GM23338 (cell line): ENCODE results near the gene ZBTB25. TPM values are rescaled to one million over a fixed set of nuclear protein-coding genes. Genes with fewer than 3 reads are reported as not detected.
A peak's percentile ranks its signal among the peaks of the same experiment; 100 is the strongest.

Experiments used
- ATAC-seq: fragments of 200-7000 bp; cut with Tn5 transposase; 3 replicates; pipeline ENCODE4 v1.9.1; 2020
- DNase-seq: peaks from one replicate; pipeline ENCODE4 v3.0.0-alpha.2; 2015; ENCODE audit warnings: low spot score
- H2AFZ ChIP-seq: fragments of 200-600 bp; sonication (generic); 2 replicates; pipeline ENCODE4 v1.8.0; 2016; ENCODE audit warnings: antibody characterized with exemption, mild to moderate bottlenecking, moderate library complexity
- H3F3A ChIP-seq: fragments of 200-600 bp; sonication (generic); replicated peaks from 2 replicates; pipeline ENCODE4 v1.8.0; 2017; ENCODE audit warnings: antibody characterized with exemption, mixed run types, low read depth
- H3K27ac ChIP-seq: fragments of 200-600 bp; sonication (generic); 2 replicates; pipeline ENCODE4 v1.6.1; 2016; ENCODE audit warnings: low read depth
- H3K27me3 ChIP-seq: fragments of 200-600 bp; sonication (generic); 2 replicates; pipeline ENCODE4 v1.8.0; 2016; ENCODE audit warnings: mild to moderate bottlenecking, mixed run types, moderate library complexity; ENCODE audit not compliant: insufficient read depth
- H3K36me3 ChIP-seq: fragments of 200-600 bp; sonication (generic); 2 replicates; pipeline ENCODE4 v1.8.0; 2016; ENCODE audit warnings: mild to moderate bottlenecking; ENCODE audit not compliant: insufficient read depth
- H3K4me1 ChIP-seq: fragments of 200-600 bp; sonication (generic); 2 replicates; pipeline ENCODE4 v1.8.0; 2016; ENCODE audit warnings: mild to moderate bottlenecking, moderate library complexity; ENCODE audit not compliant: insufficient read depth
- H3K4me2 ChIP-seq: fragments of 200-600 bp; sonication (generic); 2 replicates; pipeline ENCODE4 v1.7.1; 2017; ENCODE audit warnings: mixed run types
- H3K4me3 ChIP-seq: fragments of 200-600 bp; sonication (generic); 2 replicates; pipeline ENCODE4 v1.6.1; 2016; ENCODE audit warnings: mixed run types
- H3K79me2 ChIP-seq: fragments of 200-600 bp; sonication (generic); replicated peaks from 2 replicates; pipeline ENCODE4 v1.8.0; 2017; ENCODE audit warnings: mild to moderate bottlenecking; ENCODE audit not compliant: insufficient read depth
- H3K9me2 ChIP-seq: fragments of 200-600 bp; sonication (generic); 2 replicates; pipeline ENCODE4 v1.8.0; 2017; ENCODE audit not compliant: insufficient read depth
- H4K20me1 ChIP-seq: fragments of 200-600 bp; sonication (generic); replicated peaks from 2 replicates; pipeline ENCODE4 v1.8.0; 2017; ENCODE audit warnings: mild to moderate bottlenecking; ENCODE audit not compliant: insufficient read depth
- H3K27ac Mint-ChIP-seq: 2 replicates; pipeline ENCODE4 v1.8.0; 2020; ENCODE audit warnings: inconsistent platforms, mild to moderate bottlenecking, moderate library complexity, mixed read lengths
- H3K27me3 Mint-ChIP-seq: 3 replicates; pipeline ENCODE4 v1.8.0; 2022; ENCODE audit warnings: low read depth, mild to moderate bottlenecking, moderate library complexity, mixed read lengths, inconsistent platforms; ENCODE audit not compliant: insufficient read depth, poor library complexity
- H3K36me3 Mint-ChIP-seq: 3 replicates; pipeline ENCODE4 v1.8.0; 2021; ENCODE audit warnings: low read depth, mild to moderate bottlenecking, inconsistent platforms, moderate library complexity, mixed read lengths
- H3K4me1 Mint-ChIP-seq: 3 replicates; pipeline ENCODE4 v1.8.0; 2020; ENCODE audit warnings: mild to moderate bottlenecking, inconsistent platforms, mixed read lengths
- H3K4me3 Mint-ChIP-seq: 3 replicates; pipeline ENCODE4 v1.8.0; 2021; ENCODE audit warnings: moderate library complexity, mild to moderate bottlenecking, inconsistent platforms, mixed read lengths
- H3K9me3 Mint-ChIP-seq: 3 replicates; pipeline ENCODE4 v1.8.0; 2020; ENCODE audit warnings: moderate library complexity, mild to moderate bottlenecking, inconsistent platforms, mixed read lengths
- EZH2 ChIP-seq: fragments of 200-600 bp; sonication (generic); IDR thresholded peaks from one replicate; pipeline ENCODE4 v1.8.0; 2017; ENCODE audit warnings: antibody characterized with exemption, mild to moderate bottlenecking, low read depth; ENCODE audit not compliant: unreplicated experiment
- EZH2phosphoT487 ChIP-seq: fragments of 200-600 bp; sonication (generic); IDR thresholded peaks from one replicate; pipeline ENCODE4 v1.8.1; 2018; ENCODE audit warnings: antibody characterized with exemption; ENCODE audit not compliant: unreplicated experiment
- JUNB ChIP-seq: IDR thresholded peaks from one replicate; pipeline ENCODE4 v1.6.1; 2016; ENCODE audit warnings: antibody characterized with exemption; ENCODE audit not compliant: unreplicated experiment
- STAT1 ChIP-seq: IDR thresholded peaks from one replicate; pipeline ENCODE4 v1.6.1; 2016; ENCODE audit warnings: antibody characterized with exemption; ENCODE audit not compliant: unreplicated experiment
- ZNF114 ChIP-seq: fragments of 250-450 bp; sonication (Bioruptor Pico); IDR thresholded peaks from 2 replicates; pipeline ENCODE4 v1.5.0; 2020; ENCODE audit warnings: mild to moderate bottlenecking, moderate library complexity
- polyA plus RNA-seq: library from polyadenylated mRNA; unstranded; fragments of >200 nt; fragmentation: Nextera tagmentation; extraction: Ambion mirVana; gene quantifications from 2 replicates; pipeline ENCODE4 v1.2.1, GENCODE V29; 2016
- total RNA-seq: library from RNA; depleted of rRNA; stranded (reverse); fragments of >200 nt; shearing (Covaris generic); gene quantifications from 2 replicates; pipeline ENCODE4 v1.2.3, GENCODE V29; 2014
- TF ChIP-seq, protein P1 (sequence below): fragments of 250-450 bp; sonication (Bioruptor Pico); IDR thresholded peaks from 2 replicates; pipeline ENCODE4 v1.5.0; 2020; ENCODE audit warnings: mild to moderate bottlenecking, moderate library complexity
- TF ChIP-seq, protein P2 (sequence below), 2 experiments: fragments of 200-600 bp in 1 of 2; sonication (generic) in 1 of 2; conservative IDR thresholded peaks; 2 replicates each; pipeline versions ENCODE4 v1.5.1 to v1.6.1; 2016 to 2017; ENCODE audit warnings: antibody characterized with exemption in 2 of 2, low read depth in 2 of 2, mild to moderate bottlenecking in 2 of 2, moderate library complexity in 1 of 2

Gene ZBTB25
- total and polyA plus RNA-seq, 2 experiments from 2014 or later, result 5.8 to 8.0 TPM

DNA sequence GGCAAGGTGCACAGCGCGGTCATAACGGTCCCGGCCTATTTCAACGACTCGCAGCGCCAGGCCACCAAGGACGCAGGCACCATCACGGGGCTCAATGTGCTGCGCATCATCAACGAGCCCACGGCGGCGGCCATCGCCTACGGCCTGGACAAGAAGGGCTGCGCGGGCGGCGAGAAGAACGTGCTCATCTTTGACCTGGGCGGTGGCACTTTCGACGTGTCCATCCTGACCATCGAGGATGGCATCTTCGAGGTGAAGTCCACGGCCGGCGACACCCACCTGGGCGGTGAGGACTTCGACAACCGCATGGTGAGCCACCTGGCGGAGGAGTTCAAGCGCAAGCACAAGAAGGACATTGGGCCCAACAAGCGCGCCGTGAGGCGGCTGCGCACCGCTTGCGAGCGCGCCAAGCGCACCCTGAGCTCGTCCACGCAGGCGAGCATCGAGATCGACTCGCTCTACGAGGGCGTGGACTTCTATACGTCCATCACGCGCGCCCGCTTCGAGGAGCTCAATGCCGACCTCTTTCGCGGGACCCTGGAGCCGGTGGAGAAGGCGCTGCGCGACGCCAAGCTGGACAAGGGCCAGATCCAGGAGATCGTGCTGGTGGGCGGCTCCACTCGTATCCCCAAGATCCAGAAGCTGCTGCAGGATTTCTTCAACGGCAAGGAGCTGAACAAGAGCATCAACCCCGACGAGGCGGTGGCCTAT, 37.8 kb upstream of the ZBTB25 start:
- DNase-seq (peak; percentile 66), ATAC-seq (no peak)
- H3K4me1 Mint-ChIP-seq, result peaks cover 49% of the 10 kb centered on the region
- Histone ChIP-seq H3K4me3 (peak overlapping the region; percentile 54), H4K20me1 (no peaks in the 10 kb centered on the region), H3K79me2 (peaks cover 38% of the 10 kb centered on the region), H3K9me2 (no peaks in the 10 kb centered on the region), H3K27me3 (peaks cover 19% of the 10 kb centered on the region), H3K4me2 (peak overlapping the region; percentile 75), H2AFZ (no peak overlapping the region), H3F3A (no peaks in the 10 kb centered on the region), H3K27ac (no peak overlapping the region), H3K4me1 (peaks cover 13% of the 10 kb centered on the region; the same call in 1 of the 2 replicates), H3K36me3 (no peaks in the 10 kb centered on the region)
- peaks cover 28% of the 10 kb centered on the region for H3K9me3 Mint-ChIP-seq
- no peak for TF ChIP-seq ZNF114 (CRISPR knock-in tag)
- TF ChIP-seq EZH2, result no peak
- no peak for TF ChIP-seq EZH2phosphoT487
- TF ChIP-seq JUNB, result no peak
- no peak for TF ChIP-seq STAT1
- TF ChIP-seq, protein P1, sequence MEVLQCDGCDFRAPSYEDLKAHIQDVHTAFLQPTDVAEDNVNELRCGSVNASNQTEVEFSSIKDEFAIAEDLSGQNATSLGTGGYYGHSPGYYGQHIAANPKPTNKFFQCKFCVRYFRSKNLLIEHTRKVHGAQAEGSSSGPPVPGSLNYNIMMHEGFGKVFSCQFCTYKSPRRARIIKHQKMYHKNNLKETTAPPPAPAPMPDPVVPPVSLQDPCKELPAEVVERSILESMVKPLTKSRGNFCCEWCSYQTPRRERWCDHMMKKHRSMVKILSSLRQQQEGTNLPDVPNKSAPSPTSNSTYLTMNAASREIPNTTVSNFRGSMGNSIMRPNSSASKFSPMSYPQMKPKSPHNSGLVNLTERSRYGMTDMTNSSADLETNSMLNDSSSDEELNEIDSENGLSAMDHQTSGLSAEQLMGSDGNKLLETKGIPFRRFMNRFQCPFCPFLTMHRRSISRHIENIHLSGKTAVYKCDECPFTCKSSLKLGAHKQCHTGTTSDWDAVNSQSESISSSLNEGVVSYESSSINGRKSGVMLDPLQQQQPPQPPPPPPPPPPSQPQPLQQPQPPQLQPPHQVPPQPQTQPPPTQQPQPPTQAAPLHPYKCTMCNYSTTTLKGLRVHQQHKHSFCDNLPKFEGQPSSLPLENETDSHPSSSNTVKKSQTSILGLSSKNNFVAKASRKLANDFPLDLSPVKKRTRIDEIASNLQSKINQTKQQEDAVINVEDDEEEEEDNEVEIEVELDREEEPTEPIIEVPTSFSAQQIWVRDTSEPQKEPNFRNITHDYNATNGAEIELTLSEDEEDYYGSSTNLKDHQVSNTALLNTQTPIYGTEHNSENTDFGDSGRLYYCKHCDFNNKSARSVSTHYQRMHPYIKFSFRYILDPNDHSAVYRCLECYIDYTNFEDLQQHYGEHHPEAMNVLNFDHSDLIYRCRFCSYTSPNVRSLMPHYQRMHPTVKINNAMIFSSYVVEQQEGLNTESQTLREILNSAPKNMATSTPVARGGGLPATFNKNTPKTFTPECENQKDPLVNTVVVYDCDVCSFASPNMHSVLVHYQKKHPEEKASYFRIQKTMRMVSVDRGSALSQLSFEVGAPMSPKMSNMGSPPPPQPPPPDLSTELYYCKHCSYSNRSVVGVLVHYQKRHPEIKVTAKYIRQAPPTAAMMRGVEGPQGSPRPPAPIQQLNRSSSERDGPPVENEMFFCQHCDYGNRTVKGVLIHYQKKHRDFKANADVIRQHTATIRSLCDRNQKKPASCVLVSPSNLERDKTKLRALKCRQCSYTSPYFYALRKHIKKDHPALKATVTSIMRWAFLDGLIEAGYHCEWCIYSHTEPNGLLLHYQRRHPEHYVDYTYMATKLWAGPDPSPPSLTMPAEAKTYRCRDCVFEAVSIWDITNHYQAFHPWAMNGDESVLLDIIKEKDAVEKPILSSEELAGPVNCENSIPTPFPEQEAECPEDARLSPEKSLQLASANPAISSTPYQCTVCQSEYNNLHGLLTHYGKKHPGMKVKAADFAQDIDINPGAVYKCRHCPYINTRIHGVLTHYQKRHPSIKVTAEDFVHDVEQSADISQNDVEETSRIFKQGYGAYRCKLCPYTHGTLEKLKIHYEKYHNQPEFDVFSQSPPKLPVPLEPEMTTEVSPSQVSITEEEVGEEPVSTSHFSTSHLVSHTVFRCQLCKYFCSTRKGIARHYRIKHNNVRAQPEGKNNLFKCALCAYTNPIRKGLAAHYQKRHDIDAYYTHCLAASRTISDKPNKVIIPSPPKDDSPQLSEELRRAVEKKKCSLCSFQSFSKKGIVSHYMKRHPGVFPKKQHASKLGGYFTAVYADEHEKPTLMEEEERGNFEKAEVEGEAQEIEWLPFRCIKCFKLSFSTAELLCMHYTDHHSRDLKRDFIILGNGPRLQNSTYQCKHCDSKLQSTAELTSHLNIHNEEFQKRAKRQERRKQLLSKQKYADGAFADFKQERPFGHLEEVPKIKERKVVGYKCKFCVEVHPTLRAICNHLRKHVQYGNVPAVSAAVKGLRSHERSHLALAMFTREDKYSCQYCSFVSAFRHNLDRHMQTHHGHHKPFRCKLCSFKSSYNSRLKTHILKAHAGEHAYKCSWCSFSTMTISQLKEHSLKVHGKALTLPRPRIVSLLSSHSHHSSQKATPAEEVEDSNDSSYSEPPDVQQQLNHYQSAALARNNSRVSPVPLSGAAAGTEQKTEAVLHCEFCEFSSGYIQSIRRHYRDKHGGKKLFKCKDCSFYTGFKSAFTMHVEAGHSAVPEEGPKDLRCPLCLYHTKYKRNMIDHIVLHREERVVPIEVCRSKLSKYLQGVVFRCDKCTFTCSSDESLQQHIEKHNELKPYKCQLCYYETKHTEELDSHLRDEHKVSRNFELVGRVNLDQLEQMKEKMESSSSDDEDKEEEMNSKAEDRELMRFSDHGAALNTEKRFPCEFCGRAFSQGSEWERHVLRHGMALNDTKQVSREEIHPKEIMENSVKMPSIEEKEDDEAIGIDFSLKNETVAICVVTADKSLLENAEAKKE (CRISPR knock-in tag), result no peak
- TF ChIP-seq, protein P2, sequence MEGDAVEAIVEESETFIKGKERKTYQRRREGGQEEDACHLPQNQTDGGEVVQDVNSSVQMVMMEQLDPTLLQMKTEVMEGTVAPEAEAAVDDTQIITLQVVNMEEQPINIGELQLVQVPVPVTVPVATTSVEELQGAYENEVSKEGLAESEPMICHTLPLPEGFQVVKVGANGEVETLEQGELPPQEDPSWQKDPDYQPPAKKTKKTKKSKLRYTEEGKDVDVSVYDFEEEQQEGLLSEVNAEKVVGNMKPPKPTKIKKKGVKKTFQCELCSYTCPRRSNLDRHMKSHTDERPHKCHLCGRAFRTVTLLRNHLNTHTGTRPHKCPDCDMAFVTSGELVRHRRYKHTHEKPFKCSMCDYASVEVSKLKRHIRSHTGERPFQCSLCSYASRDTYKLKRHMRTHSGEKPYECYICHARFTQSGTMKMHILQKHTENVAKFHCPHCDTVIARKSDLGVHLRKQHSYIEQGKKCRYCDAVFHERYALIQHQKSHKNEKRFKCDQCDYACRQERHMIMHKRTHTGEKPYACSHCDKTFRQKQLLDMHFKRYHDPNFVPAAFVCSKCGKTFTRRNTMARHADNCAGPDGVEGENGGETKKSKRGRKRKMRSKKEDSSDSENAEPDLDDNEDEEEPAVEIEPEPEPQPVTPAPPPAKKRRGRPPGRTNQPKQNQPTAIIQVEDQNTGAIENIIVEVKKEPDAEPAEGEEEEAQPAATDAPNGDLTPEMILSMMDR (conservative IDR thresholded peaks at IDR 0.05; ENCODE audit: low read depth in 2 of 2), result peak in 1 of 2 experiments; percentile 43; a peak in 2 of 4 replicates
- H3K27ac Mint-ChIP-seq, result no peak overlapping the region
- peaks cover 29% of the 10 kb centered on the region for H3K36me3 Mint-ChIP-seq
- peak overlapping the region; percentile 72 for H3K4me3 Mint-ChIP-seq
- peaks cover 26% of the 10 kb centered on the region for H3K27me3 Mint-ChIP-seq
